ENCODE measurements around the gene PLCB2.

GRCh38 chr15:40263024-40263754 is 44.5 kb downstream of the PLCB2 start:
- no peak for TF ChIP-seq ZNF274 (IDR thresholded peaks at IDR 0.05; ENCODE audit: low read length)
- TF ChIP-seq ZNF274 (tag by site-specific recombination; IDR thresholded peaks at IDR 0.05; ENCODE audit: borderline replicate concordance) = no peak
- no peak for TF ChIP-seq CTCF (tag by site-specific recombination; IDR thresholded peaks at IDR 0.05)
- no peak for TF ChIP-seq KLF17 (tag by site-specific recombination; IDR thresholded peaks at IDR 0.05)
- no peak for TF ChIP-seq ZNF76 (tag by site-specific recombination; IDR thresholded peaks at IDR 0.05; ENCODE audit: borderline replicate concordance, low read depth)
- TF ChIP-seq ZNF707 (tag by site-specific recombination; IDR thresholded peaks at IDR 0.05) = no peak
- TF ChIP-seq ZNF501 (tag by site-specific recombination; IDR thresholded peaks at IDR 0.05) = no peak
- TF ChIP-seq ZNF416 (tag by site-specific recombination; IDR thresholded peaks at IDR 0.05) = no peak
- TF ChIP-seq ZSCAN18 (tag by site-specific recombination; IDR thresholded peaks at IDR 0.05) = no peak
